Mesothelial cell of epicardium (in vitro differentiated cells): ENCODE results near the gene SEC14L2. TPM values are rescaled to one million over a fixed set of nuclear protein-coding genes. Genes with fewer than 3 reads are reported as not detected.

Source experiments
- DNase-seq, 2 experiments: peaks; one replicate each; pipeline ENCODE4 v3.0.0; 2021; ENCODE audit warnings: low spot score in 2 of 2; ENCODE audit not compliant: unreplicated experiment in 2 of 2
- H3K27ac Mint-ChIP-seq: 2 replicates; pipeline ENCODE4 v1.8.0; 2021; ENCODE audit warnings: mixed read lengths
- H3K27me3 Mint-ChIP-seq: 2 replicates; pipeline ENCODE4 v1.8.0; 2021; ENCODE audit warnings: low read depth, mixed read lengths
- H3K36me3 Mint-ChIP-seq: 2 replicates; pipeline ENCODE4 v1.8.0; 2021; ENCODE audit warnings: mixed read lengths
- H3K4me1 Mint-ChIP-seq: 2 replicates; pipeline ENCODE4 v1.8.0; 2021; ENCODE audit warnings: mixed read lengths
- H3K4me3 Mint-ChIP-seq: 2 replicates; pipeline ENCODE4 v1.8.0; 2021; ENCODE audit warnings: mild to moderate bottlenecking, moderate library complexity, mixed read lengths
- H3K9me3 Mint-ChIP-seq: 2 replicates; pipeline ENCODE4 v1.8.0; 2021; ENCODE audit warnings: mixed read lengths
- total RNA-seq: library from RNA; stranded (reverse); gene quantifications from 3 replicates; pipeline ENCODE4 v1.2.1, GENCODE V29; 2021
- TF ChIP-seq, protein P1 (sequence below): fragments of 200-600 bp; sonication (generic); IDR thresholded peaks from one replicate; pipeline ENCODE4 v1.5.0; 2021; ENCODE audit warnings: antibody characterized with exemption; ENCODE audit not compliant: unreplicated experiment

SEC14L2 gene
- total RNA-seq, 1 donor from 2014 or later = 4.3 TPM

DNA sequence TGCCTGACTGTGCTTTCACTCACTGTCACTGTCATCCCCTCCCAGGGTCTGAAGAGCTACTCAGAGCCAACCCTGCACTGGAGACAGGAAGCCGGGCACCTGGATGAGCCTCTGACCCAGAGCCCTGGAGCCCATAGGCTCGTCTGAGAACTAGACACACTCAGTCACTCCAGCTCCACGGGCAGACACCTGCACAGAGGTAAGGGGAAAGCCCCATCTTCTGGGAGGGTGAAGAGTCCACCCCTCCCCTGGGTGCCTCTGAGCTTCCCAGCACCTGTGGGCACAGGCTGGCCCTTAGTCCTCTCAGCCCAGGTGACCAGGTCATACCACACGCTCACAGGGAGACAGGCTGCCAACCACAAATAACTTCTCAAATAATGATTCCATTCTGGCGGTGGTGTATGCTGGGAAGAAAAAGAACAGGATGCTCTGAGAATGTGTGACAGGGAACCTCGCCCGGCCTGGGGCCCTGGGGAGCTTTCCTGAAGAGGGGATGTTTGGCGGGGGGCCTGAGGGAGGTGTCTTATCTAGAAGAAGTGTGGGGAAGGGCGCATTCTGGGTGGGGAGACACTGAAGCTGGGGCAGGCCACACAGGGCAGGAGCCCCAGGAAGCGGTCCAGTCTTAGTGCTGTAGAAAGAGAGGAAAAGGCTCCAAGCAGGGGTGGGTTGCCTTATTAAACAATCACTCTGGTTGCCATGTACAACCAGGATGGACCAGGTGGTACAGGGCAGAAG is 34.7 kb upstream of the SEC14L2 start:
- Mint-ChIP-seq H3K4me3 (no peak overlapping the region), H3K27me3 (no peaks in the 10 kb centered on the region), H3K4me1 (peaks cover 5% of the 10 kb centered on the region), H3K36me3 (no peaks in the 10 kb centered on the region), H3K27ac (no peak overlapping the region), H3K9me3 (no peaks in the 10 kb centered on the region)
- TF ChIP-seq, protein P1, sequence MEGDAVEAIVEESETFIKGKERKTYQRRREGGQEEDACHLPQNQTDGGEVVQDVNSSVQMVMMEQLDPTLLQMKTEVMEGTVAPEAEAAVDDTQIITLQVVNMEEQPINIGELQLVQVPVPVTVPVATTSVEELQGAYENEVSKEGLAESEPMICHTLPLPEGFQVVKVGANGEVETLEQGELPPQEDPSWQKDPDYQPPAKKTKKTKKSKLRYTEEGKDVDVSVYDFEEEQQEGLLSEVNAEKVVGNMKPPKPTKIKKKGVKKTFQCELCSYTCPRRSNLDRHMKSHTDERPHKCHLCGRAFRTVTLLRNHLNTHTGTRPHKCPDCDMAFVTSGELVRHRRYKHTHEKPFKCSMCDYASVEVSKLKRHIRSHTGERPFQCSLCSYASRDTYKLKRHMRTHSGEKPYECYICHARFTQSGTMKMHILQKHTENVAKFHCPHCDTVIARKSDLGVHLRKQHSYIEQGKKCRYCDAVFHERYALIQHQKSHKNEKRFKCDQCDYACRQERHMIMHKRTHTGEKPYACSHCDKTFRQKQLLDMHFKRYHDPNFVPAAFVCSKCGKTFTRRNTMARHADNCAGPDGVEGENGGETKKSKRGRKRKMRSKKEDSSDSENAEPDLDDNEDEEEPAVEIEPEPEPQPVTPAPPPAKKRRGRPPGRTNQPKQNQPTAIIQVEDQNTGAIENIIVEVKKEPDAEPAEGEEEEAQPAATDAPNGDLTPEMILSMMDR = no peak
- DNase-seq = no peak

DNA sequence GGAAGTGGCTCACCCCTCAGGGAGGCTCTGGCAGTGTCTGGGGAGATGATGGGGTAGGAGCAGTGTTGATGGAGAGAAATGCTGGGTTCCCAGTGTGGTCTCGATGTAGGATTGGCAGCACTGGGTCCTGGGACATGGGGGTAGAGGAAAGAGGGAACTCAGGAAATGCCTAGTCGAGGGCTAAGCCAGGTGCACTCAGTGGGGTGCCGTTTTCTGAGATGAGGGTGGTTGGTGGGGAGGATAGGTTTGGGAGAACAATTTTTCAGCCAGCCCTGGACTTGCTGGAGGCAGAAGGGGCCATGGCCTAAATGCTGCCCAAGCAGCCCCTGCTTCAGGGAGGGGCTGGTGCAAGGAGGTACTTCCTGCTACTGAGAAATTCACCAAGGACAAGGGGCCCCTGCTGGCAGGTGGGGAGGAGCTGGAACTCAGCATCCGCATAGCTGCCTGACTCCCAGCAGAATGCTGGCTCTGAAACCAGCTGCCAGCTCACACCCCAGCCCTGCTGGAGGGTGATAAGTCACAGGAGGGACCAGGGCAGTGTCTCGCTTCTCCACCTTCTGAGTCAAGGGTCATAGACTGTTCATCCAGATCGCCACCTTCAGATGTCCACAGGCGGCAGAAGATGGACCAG is 34.1 kb upstream of the SEC14L2 start:
- no peak for DNase-seq
- Mint-ChIP-seq H3K27me3 (no peaks in the 10 kb centered on the region), H3K27ac (no peak overlapping the region), H3K9me3 (no peaks in the 10 kb centered on the region), H3K4me1 (peaks cover 3% of the 10 kb centered on the region), H3K4me3 (no peak overlapping the region), H3K36me3 (no peaks in the 10 kb centered on the region)
- TF ChIP-seq, protein P1 = no peak

DNA sequence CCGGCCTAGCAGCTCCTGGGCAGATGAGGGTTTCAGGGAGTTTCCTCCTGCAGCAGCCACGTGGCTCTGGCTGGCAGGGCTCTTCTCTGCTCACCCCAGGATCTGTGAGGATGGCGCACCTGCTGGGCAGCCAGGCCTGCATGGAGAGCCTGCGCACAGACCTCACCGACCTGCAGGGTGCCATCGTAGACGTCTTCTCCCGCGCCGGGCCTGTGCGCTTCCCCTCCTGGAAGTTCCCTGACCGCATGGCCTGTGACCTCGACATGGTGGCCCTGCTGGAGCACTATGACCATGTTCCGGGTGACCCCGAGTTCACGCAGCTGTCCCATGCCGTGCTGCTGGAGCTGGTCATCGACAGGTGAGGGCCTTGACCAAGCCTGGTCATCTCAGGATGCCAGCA is 30.9 kb upstream of the SEC14L2 start:
- DNase-seq = no peak
- H3K27me3 Mint-ChIP-seq = no peaks in the 10 kb centered on the region
- no peaks in the 10 kb centered on the region for H3K9me3 Mint-ChIP-seq
- peaks cover 5% of the 10 kb centered on the region for H3K4me1 Mint-ChIP-seq
- TF ChIP-seq, protein P1 = no peak
- no peaks in the 10 kb centered on the region for H3K36me3 Mint-ChIP-seq
- no peak overlapping the region for H3K27ac Mint-ChIP-seq
- H3K4me3 Mint-ChIP-seq = no peak overlapping the region

- Mint-ChIP-seq H3K4me1 (peaks cover 6% of the 10 kb centered on the region), H3K4me3 (no peak overlapping the region), H3K27ac (no peak overlapping the region), H3K36me3 (no peaks in the 10 kb centered on the region), H3K9me3 (no peaks in the 10 kb centered on the region), H3K27me3 (no peaks in the 10 kb centered on the region)
- no peak for DNase-seq
- TF ChIP-seq, protein P1 = no peak
Measured at GRCh38 chr22:30368420-30368819, 28.4 kb upstream of the SEC14L2 start.

GRCh38 chr22:30370641-30371230 is 26.1 kb upstream of the SEC14L2 start:
- no peaks in the 10 kb centered on the region for H3K27me3 Mint-ChIP-seq
- no peak overlapping the region for H3K27ac Mint-ChIP-seq
- TF ChIP-seq, protein P1 = no peak
- H3K36me3 Mint-ChIP-seq = no peaks in the 10 kb centered on the region
- H3K4me1 Mint-ChIP-seq = peaks cover 6% of the 10 kb centered on the region
- no peaks in the 10 kb centered on the region for H3K9me3 Mint-ChIP-seq
- no peak for DNase-seq
- H3K4me3 Mint-ChIP-seq = no peak overlapping the region
